Heart left ventricle (tissue), 13 donors: ENCODE results near the gene WFDC1.

ENCODE experiments used
- CTCF ChIP-seq, 12 donors: fragments of 200-600 bp; sonication (generic) in 4 of 12; IDR thresholded peaks; one replicate each; pipeline versions ENCODE4 v1.5.0 to v1.8.0; 2018 to 2022; ENCODE audit warnings: antibody characterized with exemption in 12 of 12, mild to moderate bottlenecking in 5 of 12
- POLR2A ChIP-seq, 2 donors: fragments of 450-650 bp; IDR thresholded peaks; one replicate each; pipeline ENCODE4 v1.6.1; 2017; ENCODE audit warnings: antibody characterized with exemption in 2 of 2, mild to moderate bottlenecking in 2 of 2, moderate library complexity in 2 of 2
- donor health status: ischemic (EF 13 %, LVEDD 7.1; RV severe dilation, severe dysfunction).
- donor health status: DM: no; HTN: yes; CAD: no.
- donor health status: DM: no; HTN: no; CAD: no.
- donor health status: ischemic (EF 25% LVEDD 6.9; RV normal size, moderate dysfunction).
- donor health status: ischemic (EF 25% LVEDD 5.7; RV mildly dilated, moderate dysfunction).
- donor health status: ischemic (EF 35%, LVEDD 5.7; RV mildly dilated, moderate dysfunction).
- donor health status: nonischemic (EF 11% LVEDD 7.7; RV severe dilation, severe dysfunction).
- donor health status: DM: yes; HTN: yes; CAD: no.
- donor health status: PGD.
- donor health status: ischemic (EF 29% LVEDD 5.4; RV normal size, mild dysfunction).
- donor health status: nonischemic (EF 23%, LVEDD 6.1; RV moderate dilation, normal function).

- TF ChIP-seq POLR2A (IDR thresholded peaks at IDR 0.05) (no peak), CTCF (IDR thresholded peaks at IDR 0.05) (no peak)
Measured at GRCh38 chr16:84369938-84370627, 75.4 kb downstream of the WFDC1 start.
